Body of pancreas (tissue), 4 donors: ENCODE measurements around the gene ZNF714. TPM values are rescaled to one million over a fixed set of nuclear protein-coding genes. Genes with fewer than 3 reads are reported as not detected.

Source experiments
- ATAC-seq: fragments of 150-250 bp; one replicate; pipeline ENCODE4 v1.9.1; 2016
- DNase-seq, 4 donors: peaks; one replicate each; pipeline ENCODE4 v3.0.0-alpha.2; 2019
- H3K27ac ChIP-seq, 4 donors: fragments of 200-600 bp; sonication (generic); 1 replicate in 3 of 4; 2 replicates in 1 of 4; pipeline versions ENCODE4 v1.5.1 to v1.6.1; 2016 to 2019; ENCODE audit warnings: mild to moderate bottlenecking in 1 of 4, mixed read lengths in 1 of 4, moderate library complexity in 1 of 4
- H3K27me3 ChIP-seq, 2 donors: fragments of 200-600 bp; sonication (generic); one replicate each; pipeline ENCODE4 v1.6.0; 2016; ENCODE audit warnings: mild to moderate bottlenecking in 1 of 2
- H3K36me3 ChIP-seq, 2 donors: fragments of 200-600 bp; sonication (generic); replicated peaks in 1 of 2; 2 replicates each; pipeline ENCODE4 v1.5.1; 2016; ENCODE audit warnings: low read depth in 2 of 2; ENCODE audit not compliant: insufficient read depth in 1 of 2
- H3K4me1 ChIP-seq: fragments of 200-600 bp; sonication (generic); one replicate; pipeline ENCODE4 v1.6.0; 2016
- H3K4me3 ChIP-seq, 2 donors: fragments of 200-600 bp; sonication (generic); 1 replicate in 1 of 2; 2 replicates in 1 of 2; pipeline ENCODE4 v1.5.1; 2016 to 2019
- H3K9me3 ChIP-seq, 3 donors: fragments of 200-600 bp; sonication (generic); 1 replicate in 2 of 3; 2 replicates in 1 of 3; pipeline ENCODE4 v1.5.1; 2016
- POLR2A ChIP-seq, 3 donors: fragments of 450-650 bp; IDR thresholded peaks; one replicate each; pipeline ENCODE4 v1.6.1; 2016; ENCODE audit warnings: antibody characterized with exemption in 3 of 3, mild to moderate bottlenecking in 2 of 3
- WGBS, 2 donors: methylation state at CpG; one replicate each; pipeline ENCODE4 v1.1.5; 2017; 5-methylcytosine and 5-hydroxymethylcytosine counted together
- intact Hi-C: fragments of 100-400 bp; cut with DNase I; formaldehyde crosslinking; loops from one replicate; pipeline ENCODE4 v1.15.1; 2023
- small RNA-seq: library from RNA; depleted of rRNA; stranded (forward); fragments of <200 nt; gene quantifications from one replicate; pipeline ENCODE3, GENCODE V24; 2016
- total RNA-seq, 2 donors: library from RNA; depleted of rRNA; stranded (reverse); fragments of >200 nt; gene quantifications; one replicate each; pipeline ENCODE4 v1.1.0, GENCODE V29; 2016
- TF ChIP-seq, protein P1 (sequence below), 7 experiments: fragments of 450-650 bp in 4 of 7; fragments of 200-600 bp in 3 of 7; sonication (generic) in 3 of 7; IDR thresholded peaks; one replicate each; pipeline ENCODE4 v1.5.1; 2016 to 2019; ENCODE audit warnings: antibody characterized with exemption in 7 of 7

The ZNF714 gene
- total RNA-seq, 2 donors from 2014 or later, result 3.1 to 16.2 TPM

DNA sequence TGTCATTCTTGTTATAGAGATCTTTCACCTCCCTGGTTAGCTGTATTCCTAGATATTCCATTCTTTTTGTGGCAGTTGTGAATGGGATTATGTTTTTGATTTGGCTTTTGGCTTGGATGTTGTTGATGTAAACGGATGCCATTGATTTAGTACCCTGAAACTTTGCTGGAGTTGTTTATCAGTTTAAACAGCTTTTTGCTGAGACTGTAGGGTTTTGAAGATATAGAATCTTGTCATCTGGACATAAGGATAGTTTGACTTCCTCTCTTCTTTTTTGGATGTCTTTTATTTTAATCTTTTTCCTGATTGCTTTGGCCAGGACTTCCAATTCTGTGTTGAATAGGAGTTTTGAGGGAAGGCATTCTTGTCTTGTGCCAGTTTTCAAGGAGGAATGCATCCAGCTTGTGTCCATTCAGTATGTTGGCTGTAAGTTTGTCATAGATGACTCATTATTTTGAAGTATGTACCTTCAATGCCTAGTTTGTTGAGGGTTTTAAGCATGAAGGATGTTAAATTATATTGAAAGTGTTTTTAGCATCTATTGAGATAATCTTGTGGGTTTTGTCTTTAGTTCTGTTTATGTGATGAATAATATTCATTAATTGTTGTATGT, 76.6 kb downstream of the ZNF714 start:
- DNase-seq (no peak), ATAC-seq (no peak)
- intact Hi-C loops, result no loop called here
- Histone ChIP-seq H3K4me1 (no peaks in the 10 kb centered on the region), H3K9me3 (no peaks in the 10 kb centered on the region), H3K36me3 (no peaks in the 10 kb centered on the region), H3K4me3 (no peak overlapping the region), H3K27me3 (no peaks in the 10 kb centered on the region), H3K27ac (no peak overlapping the region)
- 94 to 100% methylated on average over 1 of the region's 1 CpG for WGBS, 2 donors
- no peak for TF ChIP-seq POLR2A (IDR thresholded peaks at IDR 0.05)
- TF ChIP-seq, protein P1, sequence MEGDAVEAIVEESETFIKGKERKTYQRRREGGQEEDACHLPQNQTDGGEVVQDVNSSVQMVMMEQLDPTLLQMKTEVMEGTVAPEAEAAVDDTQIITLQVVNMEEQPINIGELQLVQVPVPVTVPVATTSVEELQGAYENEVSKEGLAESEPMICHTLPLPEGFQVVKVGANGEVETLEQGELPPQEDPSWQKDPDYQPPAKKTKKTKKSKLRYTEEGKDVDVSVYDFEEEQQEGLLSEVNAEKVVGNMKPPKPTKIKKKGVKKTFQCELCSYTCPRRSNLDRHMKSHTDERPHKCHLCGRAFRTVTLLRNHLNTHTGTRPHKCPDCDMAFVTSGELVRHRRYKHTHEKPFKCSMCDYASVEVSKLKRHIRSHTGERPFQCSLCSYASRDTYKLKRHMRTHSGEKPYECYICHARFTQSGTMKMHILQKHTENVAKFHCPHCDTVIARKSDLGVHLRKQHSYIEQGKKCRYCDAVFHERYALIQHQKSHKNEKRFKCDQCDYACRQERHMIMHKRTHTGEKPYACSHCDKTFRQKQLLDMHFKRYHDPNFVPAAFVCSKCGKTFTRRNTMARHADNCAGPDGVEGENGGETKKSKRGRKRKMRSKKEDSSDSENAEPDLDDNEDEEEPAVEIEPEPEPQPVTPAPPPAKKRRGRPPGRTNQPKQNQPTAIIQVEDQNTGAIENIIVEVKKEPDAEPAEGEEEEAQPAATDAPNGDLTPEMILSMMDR (IDR thresholded peaks at IDR 0.05), result no peak

DNA sequence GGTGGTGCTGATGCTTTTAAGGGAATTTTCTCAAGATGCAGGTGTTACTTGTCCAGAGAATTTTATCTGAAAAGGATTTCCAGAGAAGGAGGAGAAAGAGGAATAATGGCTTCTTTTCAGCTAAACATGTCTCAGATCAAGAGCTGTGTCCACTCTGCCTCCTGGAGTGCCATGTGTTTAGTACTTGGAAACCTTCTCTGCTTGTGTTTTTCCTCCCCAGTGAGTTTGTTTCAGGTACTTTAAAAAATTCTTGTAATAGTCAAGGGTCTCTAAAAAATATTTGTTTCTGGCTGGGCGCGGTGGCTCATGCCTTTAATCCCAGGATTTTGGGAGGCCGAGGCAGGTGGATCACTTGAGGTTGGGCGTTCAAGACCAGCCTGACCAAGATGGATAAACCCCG, 82.5 kb downstream of the ZNF714 start:
- Histone ChIP-seq H3K9me3 (peaks cover 0 to 4% (median 0%) of the 10 kb centered on the region in 3 donors), H3K4me1 (no peaks in the 10 kb centered on the region), H3K27ac (no peak overlapping the region), H3K4me3 (no peak overlapping the region), H3K27me3 (no peaks in the 10 kb centered on the region), H3K36me3 (no peaks in the 10 kb centered on the region)
- WGBS, 2 donors, result 95 to 97% methylated on average over 5 of the region's 5 CpGs
- TF ChIP-seq, protein P1 (IDR thresholded peaks at IDR 0.05), result no peak
- TF ChIP-seq POLR2A (IDR thresholded peaks at IDR 0.05), result no peak
- no peak for DNase-seq
- no peak for ATAC-seq
- intact Hi-C loops, result no loop called here

DNA sequence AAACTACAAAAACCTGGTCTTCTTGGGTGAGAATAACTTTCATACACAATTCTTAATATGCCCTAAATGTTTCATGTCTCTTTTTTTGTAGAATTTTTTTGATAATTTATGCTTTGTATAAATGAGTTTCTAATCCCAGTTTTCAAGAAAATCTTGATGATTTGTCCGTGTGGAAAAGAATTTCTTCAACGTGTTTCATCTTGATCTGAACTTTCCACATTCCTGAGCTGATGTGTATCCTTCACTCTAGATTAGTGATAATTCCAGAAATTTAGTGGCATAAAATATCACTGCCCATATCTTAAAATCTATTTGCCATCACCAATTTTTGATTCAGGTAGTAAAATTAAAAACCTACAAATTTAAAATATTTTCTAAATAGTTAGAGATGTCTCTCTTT, 84.4 kb downstream of the ZNF714 start:
- Histone ChIP-seq H3K4me1 (no peaks in the 10 kb centered on the region), H3K36me3 (no peaks in the 10 kb centered on the region), H3K27ac (no peak overlapping the region), H3K27me3 (no peaks in the 10 kb centered on the region), H3K9me3 (peaks cover 0 to 4% (median 0%) of the 10 kb centered on the region in 3 donors), H3K4me3 (no peak overlapping the region)
- intact Hi-C loops, result no loop called here
- 75 to 86% methylated on average over 2 of the region's 2 CpGs for WGBS, 2 donors
- DNase-seq (no peak), ATAC-seq (no peak)
- TF ChIP-seq POLR2A (IDR thresholded peaks at IDR 0.05), result no peak
- TF ChIP-seq, protein P1 (IDR thresholded peaks at IDR 0.05), result no peak

Small RNA genes within 50 kb of the gene (small RNA-seq; reads per million reads assigned to genes)
- gene RNA5SP469, result 0.33 reads per million

Other genes starting within 250 kb of the ZNF714 start
- 10 to 100 TPM in 1 of 2 donors, 1 to 10 TPM in 1; 9.2 to 15.3 TPM for gene ZNF85, start 159.0 kb upstream of the ZNF714 start, total RNA-seq
- gene ZNF430, start 61.5 kb upstream of the ZNF714 start, total RNA-seq, result 10 to 100 TPM in 1 of 2 donors, 1 to 10 TPM in 1; 4.0 to 11.4 TPM
- gene ZNF431, start 59.8 kb downstream of the ZNF714 start, total RNA-seq, result 1 to 10 TPM; 4.9 to 7.9 TPM
- gene ZNF708, start 247.2 kb downstream of the ZNF714 start, total RNA-seq, result 10 to 100 TPM; 13.7 to 14.5 TPM